SK-N-SH (cell line): ENCODE results near the gene BEND4.

Experiments used
- CTCF ChIP-seq: fragments of 200-600 bp; sonication (generic); IDR thresholded peaks from 2 replicates; pipeline ENCODE4 v1.6.1; 2017; ENCODE audit warnings: antibody characterized with exemption, mild to moderate bottlenecking, moderate library complexity
- JUND ChIP-seq: IDR thresholded peaks from 2 replicates; pipeline ENCODE4 v1.4.0; 2012

GRCh38 chr4:42197341-42197740, 44.9 kb upstream of the BEND4 start:
- TF ChIP-seq JUND (no peak), CTCF (no peak)
